ENCODE measurements around the gene GRXCR2. TPM values are rescaled to one million over a fixed set of nuclear protein-coding genes. Genes with fewer than 3 reads are reported as not detected.

GRXCR2 gene
- total RNA-seq, 1 experiment from 2014 or later = not detected

DNA sequence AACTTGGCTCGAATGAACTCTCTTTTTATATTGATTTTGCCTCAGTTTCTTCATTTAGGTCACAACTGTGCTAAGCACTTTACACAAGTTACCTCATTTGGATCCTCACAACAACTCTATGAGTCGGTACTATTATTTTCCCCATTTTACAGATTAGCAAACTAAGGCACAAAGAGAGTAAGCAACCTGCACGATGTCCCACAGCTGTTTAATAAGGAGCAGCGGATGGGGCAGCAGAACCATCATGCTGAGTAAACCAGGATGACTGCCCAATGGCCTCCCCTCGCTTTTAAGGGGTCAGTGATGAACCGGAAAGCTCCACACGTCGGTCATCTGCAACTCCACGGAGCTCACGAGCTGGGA is 38.3 kb downstream of the GRXCR2 start:
- Histone ChIP-seq H3K4me3 (ENCODE audit: low read depth in 2 of 2, low read length in 2 of 2) (peak overlapping the region; percentile 68 to 96), H3K27ac (ENCODE audit: low read length) (peak overlapping the region; percentile 89), H3K36me3 (ENCODE audit: control insufficient read depth, insufficient read depth, low read length) (no peaks in the 10 kb centered on the region), H3K9me3 (ENCODE audit: control insufficient read depth, insufficient read depth, low read depth, low read length) (no peaks in the 10 kb centered on the region), H3K4me1 (ENCODE audit: control insufficient read depth, insufficient read depth, low read length) (peaks cover 28% of the 10 kb centered on the region), H3K27me3 (ENCODE audit: control insufficient read depth, insufficient read depth, low read length) (no peaks in the 10 kb centered on the region)
- CTCF ChIA-PET = interaction anchor here (1.0 kb wide), 1 partner anchor 9 kb away, joined by 4 read pairs; no protein-coding TSS in a partner anchor
- ATAC-seq = peak; percentile 17
- DNase-seq (ENCODE audit: low read depth, low spot score) = no peak
- TF ChIP-seq SIN3A (IDR thresholded peaks at IDR 0.05; ENCODE audit: borderline replicate concordance, insufficient read depth, low read depth, low read length) (no peak), POLR2AphosphoS5 (IDR thresholded peaks at IDR 0.05; ENCODE audit: low read depth, low read length) (no peak), TCF7L2 (IDR thresholded peaks at IDR 0.05; ENCODE audit: low read depth, low read length) (no peak)
- TF ChIP-seq, protein P1, sequence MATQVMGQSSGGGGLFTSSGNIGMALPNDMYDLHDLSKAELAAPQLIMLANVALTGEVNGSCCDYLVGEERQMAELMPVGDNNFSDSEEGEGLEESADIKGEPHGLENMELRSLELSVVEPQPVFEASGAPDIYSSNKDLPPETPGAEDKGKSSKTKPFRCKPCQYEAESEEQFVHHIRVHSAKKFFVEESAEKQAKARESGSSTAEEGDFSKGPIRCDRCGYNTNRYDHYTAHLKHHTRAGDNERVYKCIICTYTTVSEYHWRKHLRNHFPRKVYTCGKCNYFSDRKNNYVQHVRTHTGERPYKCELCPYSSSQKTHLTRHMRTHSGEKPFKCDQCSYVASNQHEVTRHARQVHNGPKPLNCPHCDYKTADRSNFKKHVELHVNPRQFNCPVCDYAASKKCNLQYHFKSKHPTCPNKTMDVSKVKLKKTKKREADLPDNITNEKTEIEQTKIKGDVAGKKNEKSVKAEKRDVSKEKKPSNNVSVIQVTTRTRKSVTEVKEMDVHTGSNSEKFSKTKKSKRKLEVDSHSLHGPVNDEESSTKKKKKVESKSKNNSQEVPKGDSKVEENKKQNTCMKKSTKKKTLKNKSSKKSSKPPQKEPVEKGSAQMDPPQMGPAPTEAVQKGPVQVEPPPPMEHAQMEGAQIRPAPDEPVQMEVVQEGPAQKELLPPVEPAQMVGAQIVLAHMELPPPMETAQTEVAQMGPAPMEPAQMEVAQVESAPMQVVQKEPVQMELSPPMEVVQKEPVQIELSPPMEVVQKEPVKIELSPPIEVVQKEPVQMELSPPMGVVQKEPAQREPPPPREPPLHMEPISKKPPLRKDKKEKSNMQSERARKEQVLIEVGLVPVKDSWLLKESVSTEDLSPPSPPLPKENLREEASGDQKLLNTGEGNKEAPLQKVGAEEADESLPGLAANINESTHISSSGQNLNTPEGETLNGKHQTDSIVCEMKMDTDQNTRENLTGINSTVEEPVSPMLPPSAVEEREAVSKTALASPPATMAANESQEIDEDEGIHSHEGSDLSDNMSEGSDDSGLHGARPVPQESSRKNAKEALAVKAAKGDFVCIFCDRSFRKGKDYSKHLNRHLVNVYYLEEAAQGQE (IDR thresholded peaks at IDR 0.05; ENCODE audit: insufficient read depth in 1 of 2, low read depth in 2 of 2, low read length in 1 of 2) = no peak
- TF ChIP-seq, protein P2, sequence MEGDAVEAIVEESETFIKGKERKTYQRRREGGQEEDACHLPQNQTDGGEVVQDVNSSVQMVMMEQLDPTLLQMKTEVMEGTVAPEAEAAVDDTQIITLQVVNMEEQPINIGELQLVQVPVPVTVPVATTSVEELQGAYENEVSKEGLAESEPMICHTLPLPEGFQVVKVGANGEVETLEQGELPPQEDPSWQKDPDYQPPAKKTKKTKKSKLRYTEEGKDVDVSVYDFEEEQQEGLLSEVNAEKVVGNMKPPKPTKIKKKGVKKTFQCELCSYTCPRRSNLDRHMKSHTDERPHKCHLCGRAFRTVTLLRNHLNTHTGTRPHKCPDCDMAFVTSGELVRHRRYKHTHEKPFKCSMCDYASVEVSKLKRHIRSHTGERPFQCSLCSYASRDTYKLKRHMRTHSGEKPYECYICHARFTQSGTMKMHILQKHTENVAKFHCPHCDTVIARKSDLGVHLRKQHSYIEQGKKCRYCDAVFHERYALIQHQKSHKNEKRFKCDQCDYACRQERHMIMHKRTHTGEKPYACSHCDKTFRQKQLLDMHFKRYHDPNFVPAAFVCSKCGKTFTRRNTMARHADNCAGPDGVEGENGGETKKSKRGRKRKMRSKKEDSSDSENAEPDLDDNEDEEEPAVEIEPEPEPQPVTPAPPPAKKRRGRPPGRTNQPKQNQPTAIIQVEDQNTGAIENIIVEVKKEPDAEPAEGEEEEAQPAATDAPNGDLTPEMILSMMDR (IDR thresholded peaks at IDR 0.05) = no peak
- BruUV-seq (replicated peaks) = no TSS peak
- POLR2A ChIA-PET = interaction anchor here (0.6 kb wide), 1 partner anchor 212 kb away, joined by 3 read pairs; no protein-coding TSS in a partner anchor
- intact Hi-C loops (cut with micrococcal nuclease; ENCODE audit: unreplicated experiment) (loop anchor here (5.0 kb wide), 1 partner anchor 213 kb away; no protein-coding TSS in a partner anchor), in situ Hi-C loops (cut with HindIII; ENCODE audit: low pct_unique_long_range_greater_than_20kb, low sequenced_read_pairs) (no loop called here)

GRCh38 chr5:145833631-145834200 is 39.1 kb downstream of the GRXCR2 start:
- in situ Hi-C loops (cut with HindIII; ENCODE audit: low pct_unique_long_range_greater_than_20kb, low sequenced_read_pairs) (no loop called here), intact Hi-C loops (cut with micrococcal nuclease; ENCODE audit: unreplicated experiment) (loop anchor here (5.0 kb wide), 1 partner anchor 214 kb away; no protein-coding TSS in a partner anchor)
- no TSS peak for BruUV-seq (replicated peaks)
- no peak for ATAC-seq
- H3K4me1 ChIP-seq (ENCODE audit: control insufficient read depth, insufficient read depth, low read length) = peaks cover 31% of the 10 kb centered on the region
- H3K36me3 ChIP-seq (ENCODE audit: control insufficient read depth, insufficient read depth, low read length) = no peaks in the 10 kb centered on the region
- H3K27me3 ChIP-seq (ENCODE audit: control insufficient read depth, insufficient read depth, low read length) = no peaks in the 10 kb centered on the region
- no peak for DNase-seq (ENCODE audit: low read depth, low spot score)
- H3K9me3 ChIP-seq (ENCODE audit: control insufficient read depth, insufficient read depth, low read depth, low read length) = no peaks in the 10 kb centered on the region
- TF ChIP-seq, protein P2 (IDR thresholded peaks at IDR 0.05) = no peak
- TF ChIP-seq, protein P1 (IDR thresholded peaks at IDR 0.05; ENCODE audit: insufficient read depth in 1 of 2, low read depth in 2 of 2, low read length in 1 of 2) = no peak
- TF ChIP-seq POLR2AphosphoS5 (IDR thresholded peaks at IDR 0.05; ENCODE audit: low read depth, low read length) (no peak), SIN3A (IDR thresholded peaks at IDR 0.05; ENCODE audit: borderline replicate concordance, insufficient read depth, low read depth, low read length) (no peak), TCF7L2 (IDR thresholded peaks at IDR 0.05; ENCODE audit: low read depth, low read length) (no peak)
- ChIA-PET CTCF (no interaction called here), POLR2A (no interaction called here)
- peak overlapping the region; percentile 68 to 96; a peak in 3 of 4 replicates for H3K4me3 ChIP-seq (ENCODE audit: low read depth in 2 of 2, low read length in 2 of 2)
- H3K27ac ChIP-seq (ENCODE audit: low read length) = peak overlapping the region; percentile 40; the same call in 1 of the 2 replicates
